Measurements from ENCODE around the gene FKBP2. TPM values are rescaled to one million over a fixed set of nuclear protein-coding genes. Genes with fewer than 3 reads are reported as not detected.

Gene FKBP2
- polyA plus RNA-seq, 1 experiment = 29.9 TPM

DNA sequence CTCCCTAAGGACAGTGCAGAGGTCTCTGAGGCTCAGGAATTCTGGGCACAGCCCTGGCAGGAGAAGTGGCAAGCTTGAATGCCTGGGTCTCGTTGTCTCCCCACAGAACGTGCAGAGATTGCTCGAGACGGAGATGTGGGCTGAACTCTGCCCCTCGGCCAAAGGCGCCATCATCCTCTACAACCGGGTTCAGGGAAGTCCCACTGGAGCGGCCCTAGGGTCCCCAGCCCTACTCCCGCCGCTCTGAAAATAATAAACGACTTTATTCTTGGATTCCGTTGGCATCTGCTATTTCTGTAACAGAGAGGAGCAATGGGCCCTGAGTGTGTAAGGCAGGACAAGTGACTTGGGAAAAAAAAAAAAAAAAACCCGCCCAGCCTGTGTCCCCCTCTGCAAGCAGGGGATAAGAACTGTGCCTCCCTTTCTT lies 11.1 kb upstream of the FKBP2 start:
- Histone ChIP-seq H3K27ac (ENCODE audit: low read depth, low read length) (no peak overlapping the region), H3K9me3 (ENCODE audit: control insufficient read depth, insufficient read depth, low read length) (no peaks in the 10 kb centered on the region; the same call in 1 of the 2 replicates), H3K4me3 (ENCODE audit: low read depth, low read length) (peak overlapping the region; percentile 75), H3K27me3 (ENCODE audit: control insufficient read depth, insufficient read depth, low read length) (no peaks in the 10 kb centered on the region)
- TF ChIP-seq, protein P1, sequence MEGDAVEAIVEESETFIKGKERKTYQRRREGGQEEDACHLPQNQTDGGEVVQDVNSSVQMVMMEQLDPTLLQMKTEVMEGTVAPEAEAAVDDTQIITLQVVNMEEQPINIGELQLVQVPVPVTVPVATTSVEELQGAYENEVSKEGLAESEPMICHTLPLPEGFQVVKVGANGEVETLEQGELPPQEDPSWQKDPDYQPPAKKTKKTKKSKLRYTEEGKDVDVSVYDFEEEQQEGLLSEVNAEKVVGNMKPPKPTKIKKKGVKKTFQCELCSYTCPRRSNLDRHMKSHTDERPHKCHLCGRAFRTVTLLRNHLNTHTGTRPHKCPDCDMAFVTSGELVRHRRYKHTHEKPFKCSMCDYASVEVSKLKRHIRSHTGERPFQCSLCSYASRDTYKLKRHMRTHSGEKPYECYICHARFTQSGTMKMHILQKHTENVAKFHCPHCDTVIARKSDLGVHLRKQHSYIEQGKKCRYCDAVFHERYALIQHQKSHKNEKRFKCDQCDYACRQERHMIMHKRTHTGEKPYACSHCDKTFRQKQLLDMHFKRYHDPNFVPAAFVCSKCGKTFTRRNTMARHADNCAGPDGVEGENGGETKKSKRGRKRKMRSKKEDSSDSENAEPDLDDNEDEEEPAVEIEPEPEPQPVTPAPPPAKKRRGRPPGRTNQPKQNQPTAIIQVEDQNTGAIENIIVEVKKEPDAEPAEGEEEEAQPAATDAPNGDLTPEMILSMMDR (IDR thresholded peaks at IDR 0.05; ENCODE audit: low read depth, low read length) = no peak
- no peak for DNase-seq (ENCODE audit: low read depth, low spot score)
- ChIA-PET POLR2A (interaction anchor here (0.7 kb wide), 1 partner anchor 56 kb away, joined by 3 read pairs; no protein-coding TSS in a partner anchor), CTCF (no interaction called here)

DNA sequence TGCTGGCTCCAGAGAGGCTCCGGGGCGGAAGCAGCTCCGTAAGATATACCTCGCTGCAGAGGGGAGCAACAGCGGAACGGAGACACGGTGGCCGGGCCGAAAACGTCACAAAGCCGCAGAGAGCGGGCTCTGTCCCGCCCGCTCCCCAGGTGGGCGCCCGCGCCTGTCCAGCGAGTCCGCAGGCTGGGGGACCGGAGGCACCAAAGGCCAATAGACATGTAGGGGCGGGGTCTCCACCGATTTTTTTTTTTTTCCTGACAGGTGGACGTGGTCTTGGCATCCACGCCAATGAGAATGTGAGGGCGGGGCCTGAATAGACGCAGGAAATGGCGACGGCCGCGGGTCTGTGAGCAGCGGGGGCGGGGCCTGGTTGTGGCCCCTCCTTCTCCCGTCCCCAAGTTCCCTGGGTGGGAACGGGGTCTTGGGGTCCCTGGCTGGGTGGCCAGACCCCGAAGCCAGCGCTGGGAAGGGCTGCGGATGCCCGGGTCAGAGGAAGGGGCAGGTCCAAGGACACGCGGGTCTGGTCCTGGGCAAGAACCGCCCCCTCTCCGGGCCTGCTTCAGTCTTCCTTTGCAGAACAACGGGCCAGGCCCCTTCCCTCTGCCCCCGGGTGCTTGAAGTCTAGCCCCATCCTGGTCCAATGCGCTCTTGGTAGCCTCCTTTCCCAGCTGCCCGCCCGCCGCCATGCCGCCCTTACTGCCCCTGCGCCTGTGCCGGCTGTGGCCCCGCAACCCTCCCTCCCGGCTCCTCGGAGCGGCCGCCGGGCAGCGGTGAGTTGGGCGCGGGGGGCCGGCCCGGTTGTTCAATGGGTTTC lies 10.5 kb upstream of the FKBP2 start, which contains the start of gene DNAJC4:
DNAJC4 (plus strand) TSS at position 378 of the 814 bp plus-strand sequence; CDS start at position 685, 307 bp downstream.
- Histone ChIP-seq H3K27ac (ENCODE audit: low read depth, low read length) (peak within 1 kb of the TSS; percentile 47), H3K9me3 (ENCODE audit: control insufficient read depth, insufficient read depth, low read length) (no peaks in the 10 kb centered on the region; the same call in 1 of the 2 replicates), H3K4me3 (ENCODE audit: low read depth, low read length) (peak within 1 kb of the TSS; percentile 75), H3K27me3 (ENCODE audit: control insufficient read depth, insufficient read depth, low read length) (no peaks in the 10 kb centered on the region)
- CTCF ChIA-PET = no interaction called here
- TF ChIP-seq, protein P1 (IDR thresholded peaks at IDR 0.05; ENCODE audit: low read depth, low read length) = no peak
- POLR2A ChIA-PET = interaction anchor here (0.7 kb wide), 1 partner anchor 41 kb away, joined by 4 read pairs; no protein-coding TSS in a partner anchor
- peak; percentile 43 for DNase-seq (ENCODE audit: low read depth, low spot score)

DNA sequence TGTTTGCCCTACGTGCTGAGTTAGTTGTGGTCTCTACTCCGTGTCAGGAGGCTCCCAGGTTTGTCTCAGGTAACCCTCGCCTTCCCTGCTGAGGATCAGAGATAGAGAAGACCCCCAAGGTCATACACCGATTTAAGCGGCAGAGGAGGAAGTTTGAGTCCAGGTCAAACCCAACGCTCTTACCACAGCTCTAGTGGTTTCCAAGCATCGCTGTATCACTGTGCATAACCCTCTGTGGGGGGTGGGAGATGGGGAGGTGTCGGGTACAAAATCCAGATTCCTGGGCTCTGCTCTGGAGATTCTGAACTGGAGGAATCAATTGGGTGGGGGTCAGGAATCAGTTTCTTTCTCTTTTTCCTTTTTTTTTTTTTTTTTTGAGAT lies 9.9 kb upstream of the FKBP2 start:
- TF ChIP-seq, protein P1 (IDR thresholded peaks at IDR 0.05; ENCODE audit: low read depth, low read length) = no peak
- POLR2A ChIA-PET = interaction anchor here (0.7 to 1.4 kb wide), 2 partner anchors 10 to 40 kb away, joined by 4 read pairs; partner anchors contain the start of gene FKBP2
- CTCF ChIA-PET = no interaction called here
- no peaks in the 10 kb centered on the region for H3K27me3 ChIP-seq (ENCODE audit: control insufficient read depth, insufficient read depth, low read length)
- no peak for DNase-seq (ENCODE audit: low read depth, low spot score)
- H3K9me3 ChIP-seq (ENCODE audit: control insufficient read depth, insufficient read depth, low read length) = no peaks in the 10 kb centered on the region; the same call in 1 of the 2 replicates
- H3K4me3 ChIP-seq (ENCODE audit: low read depth, low read length) = peak overlapping the region; percentile 75
- no peak overlapping the region for H3K27ac ChIP-seq (ENCODE audit: low read depth, low read length)

DNA sequence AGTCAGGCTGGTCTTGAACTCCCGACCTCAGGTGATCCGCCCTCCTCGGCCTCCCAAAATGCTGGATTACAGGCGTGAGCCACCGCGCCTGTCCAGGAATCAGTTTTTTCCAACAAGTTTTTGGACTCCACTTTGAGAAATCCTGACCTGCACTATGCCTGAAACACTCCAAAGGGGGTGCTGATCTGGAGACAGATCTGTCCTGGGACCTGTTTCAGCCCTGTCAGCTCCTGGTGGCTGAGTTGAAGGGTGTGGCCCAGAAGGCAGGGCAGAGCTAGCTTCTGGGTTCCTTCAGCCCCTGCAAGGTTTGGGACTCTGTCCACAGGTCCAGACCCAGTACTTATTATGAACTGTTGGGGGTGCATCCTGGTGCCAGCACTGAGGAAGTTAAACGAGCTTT lies 9.3 kb upstream of the FKBP2 start:
- H3K9me3 ChIP-seq (ENCODE audit: control insufficient read depth, insufficient read depth, low read length) = no peaks in the 10 kb centered on the region
- CTCF ChIA-PET = no interaction called here
- no peak overlapping the region for H3K27ac ChIP-seq (ENCODE audit: low read depth, low read length)
- H3K4me3 ChIP-seq (ENCODE audit: low read depth, low read length) = no peak overlapping the region
- POLR2A ChIA-PET = interaction anchor here (0.5 to 1.4 kb wide), 2 partner anchors 10 to 15 kb away, joined by 3 to 4 read pairs; partner anchors contain the start of genes FKBP2 and PPP1R14B
- TF ChIP-seq, protein P1 (IDR thresholded peaks at IDR 0.05; ENCODE audit: low read depth, low read length) = no peak
- H3K27me3 ChIP-seq (ENCODE audit: control insufficient read depth, insufficient read depth, low read length) = no peaks in the 10 kb centered on the region
- DNase-seq (ENCODE audit: low read depth, low spot score) = no peak

Measured in AG04450 (cell line).